Measurements from ENCODE around the gene NUDCD3. TPM values are rescaled to one million over a fixed set of nuclear protein-coding genes. Genes with fewer than 3 reads are reported as not detected.

The NUDCD3 gene
- total RNA-seq, 4 donors from 2014 or later: 29.7 to 66.7 (median 40.0) TPM

GRCh38 chr7:44379366-44380188 lies 110.9 kb downstream of the NUDCD3 start:
- no peak for TF ChIP-seq CTCF (IDR thresholded peaks at IDR 0.05; ENCODE audit: low read depth)

GRCh38 chr7:44378744-44379143 lies 111.7 kb downstream of the NUDCD3 start:
- TF ChIP-seq CTCF (IDR thresholded peaks at IDR 0.05; ENCODE audit: low read depth): no peak

GRCh38 chr7:44377681-44378421 lies 112.6 kb downstream of the NUDCD3 start:
- TF ChIP-seq CTCF (IDR thresholded peaks at IDR 0.05; ENCODE audit: low read depth): no peak

GRCh38 chr7:44377134-44377463 lies 113.4 kb downstream of the NUDCD3 start:
- TF ChIP-seq CTCF (IDR thresholded peaks at IDR 0.05; ENCODE audit: low read depth): no peak

- no peak for TF ChIP-seq CTCF (IDR thresholded peaks at IDR 0.05; ENCODE audit: low read depth)
Measured at GRCh38 chr7:44376429-44377133, 113.9 kb downstream of the NUDCD3 start.

GRCh38 chr7:44375926-44376342 lies 114.5 kb downstream of the NUDCD3 start:
- no peak for TF ChIP-seq CTCF (IDR thresholded peaks at IDR 0.05; ENCODE audit: low read depth)

- no peak for TF ChIP-seq CTCF (IDR thresholded peaks at IDR 0.05; ENCODE audit: low read depth)
Measured at GRCh38 chr7:44375236-44375699, 115.2 kb downstream of the NUDCD3 start.
